NOMO-1 treated with dmso at 0.1 percent for 144 hours (cell line): ENCODE results near the gene ALOX15B.
A peak's percentile ranks its signal among the peaks of the same experiment; 100 is the strongest.

Experiments
- DNase-seq: peaks from one replicate; lab custom pipeline; 2025; ENCODE audit not compliant: unreplicated experiment; lab: John Stamatoyannopoulos, UW

Gene ALOX15B

GRCh38 chr17:8039611-8040168 lies 831 bp downstream of the ALOX15B start:
- no peak for DNase-seq

- peak; percentile 79 for DNase-seq
Observed at GRCh38 chr17:8041249-8041928, 2.5 kb downstream of the ALOX15B start.

GRCh38 chr17:8041979-8042378 lies 3.1 kb downstream of the ALOX15B start:
- no peak for DNase-seq

- DNase-seq = no peak
Observed at GRCh38 chr17:8044819-8045810, 6.3 kb downstream of the ALOX15B start.

GRCh38 chr17:8046306-8046928 lies 7.6 kb downstream of the ALOX15B start:
- DNase-seq = no peak

- no peak for DNase-seq
Observed at GRCh38 chr17:8046929-8047768, 8.3 kb downstream of the ALOX15B start.

- no peak for DNase-seq
Observed at GRCh38 chr17:8047769-8048110, 8.9 kb downstream of the ALOX15B start.

- no peak for DNase-seq
Observed at GRCh38 chr17:8048236-8048635, 9.4 kb downstream of the ALOX15B start.

GRCh38 chr17:8048736-8049135 lies 9.9 kb downstream of the ALOX15B start:
- DNase-seq = no peak

- DNase-seq = no peak
Observed at GRCh38 chr17:8051831-8052230, 13.0 kb downstream of the ALOX15B start.

GRCh38 chr17:8052256-8053252 lies 13.7 kb downstream of the ALOX15B start:
- DNase-seq = no peak

- DNase-seq = no peak
Observed at GRCh38 chr17:8053600-8053999, 14.7 kb downstream of the ALOX15B start.

GRCh38 chr17:8055851-8056231 lies 17.0 kb downstream of the ALOX15B start:
- no peak for DNase-seq

- peak; percentile 89 for DNase-seq
Observed at GRCh38 chr17:8056232-8056975, 17.5 kb downstream of the ALOX15B start.

- no peak for DNase-seq
Observed at GRCh38 chr17:8056976-8057625, 18.2 kb downstream of the ALOX15B start.

GRCh38 chr17:8057691-8058114 lies 18.8 kb downstream of the ALOX15B start:
- DNase-seq = peak; percentile 89

GRCh38 chr17:8059131-8059530 lies 20.3 kb downstream of the ALOX15B start:
- DNase-seq = no peak

- peak; percentile 50 for DNase-seq
Observed at GRCh38 chr17:8060274-8060673, 21.4 kb downstream of the ALOX15B start.
